Measurements from ENCODE around the gene OR2AT4.

GRCh38 chr11:75100314-75100713 lies 3.6 kb upstream of the OR2AT4 start:
- TF ChIP-seq, protein P1, sequence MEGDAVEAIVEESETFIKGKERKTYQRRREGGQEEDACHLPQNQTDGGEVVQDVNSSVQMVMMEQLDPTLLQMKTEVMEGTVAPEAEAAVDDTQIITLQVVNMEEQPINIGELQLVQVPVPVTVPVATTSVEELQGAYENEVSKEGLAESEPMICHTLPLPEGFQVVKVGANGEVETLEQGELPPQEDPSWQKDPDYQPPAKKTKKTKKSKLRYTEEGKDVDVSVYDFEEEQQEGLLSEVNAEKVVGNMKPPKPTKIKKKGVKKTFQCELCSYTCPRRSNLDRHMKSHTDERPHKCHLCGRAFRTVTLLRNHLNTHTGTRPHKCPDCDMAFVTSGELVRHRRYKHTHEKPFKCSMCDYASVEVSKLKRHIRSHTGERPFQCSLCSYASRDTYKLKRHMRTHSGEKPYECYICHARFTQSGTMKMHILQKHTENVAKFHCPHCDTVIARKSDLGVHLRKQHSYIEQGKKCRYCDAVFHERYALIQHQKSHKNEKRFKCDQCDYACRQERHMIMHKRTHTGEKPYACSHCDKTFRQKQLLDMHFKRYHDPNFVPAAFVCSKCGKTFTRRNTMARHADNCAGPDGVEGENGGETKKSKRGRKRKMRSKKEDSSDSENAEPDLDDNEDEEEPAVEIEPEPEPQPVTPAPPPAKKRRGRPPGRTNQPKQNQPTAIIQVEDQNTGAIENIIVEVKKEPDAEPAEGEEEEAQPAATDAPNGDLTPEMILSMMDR (IDR thresholded peaks at IDR 0.05; ENCODE audit: low read length), result no peak
- TF ChIP-seq EZH2 (optimal IDR thresholded peaks at IDR 0.05; ENCODE audit: low read depth, low read length) (no peak), EZH2phosphoT487 (IDR thresholded peaks at IDR 0.05; ENCODE audit: low read length) (no peak)

Measured in MM.1S (cell line).